GM18867 (cell line): ENCODE measurements around the gene INPP5A.

ENCODE experiments used
- ATAC-seq: cut with Tn5 transposase; IDR thresholded peaks from one replicate; pipeline ENCODE4 v1.9.1; 2021; ENCODE audit warnings: mild to moderate bottlenecking, moderate library complexity; ENCODE audit not compliant: unreplicated experiment

The INPP5A gene

GRCh38 chr10:132517951-132518521 lies 19.6 kb upstream of the INPP5A start:
- ATAC-seq: no peak

GRCh38 chr10:132518572-132519381 lies 18.8 kb upstream of the INPP5A start:
- no peak for ATAC-seq

DNA sequence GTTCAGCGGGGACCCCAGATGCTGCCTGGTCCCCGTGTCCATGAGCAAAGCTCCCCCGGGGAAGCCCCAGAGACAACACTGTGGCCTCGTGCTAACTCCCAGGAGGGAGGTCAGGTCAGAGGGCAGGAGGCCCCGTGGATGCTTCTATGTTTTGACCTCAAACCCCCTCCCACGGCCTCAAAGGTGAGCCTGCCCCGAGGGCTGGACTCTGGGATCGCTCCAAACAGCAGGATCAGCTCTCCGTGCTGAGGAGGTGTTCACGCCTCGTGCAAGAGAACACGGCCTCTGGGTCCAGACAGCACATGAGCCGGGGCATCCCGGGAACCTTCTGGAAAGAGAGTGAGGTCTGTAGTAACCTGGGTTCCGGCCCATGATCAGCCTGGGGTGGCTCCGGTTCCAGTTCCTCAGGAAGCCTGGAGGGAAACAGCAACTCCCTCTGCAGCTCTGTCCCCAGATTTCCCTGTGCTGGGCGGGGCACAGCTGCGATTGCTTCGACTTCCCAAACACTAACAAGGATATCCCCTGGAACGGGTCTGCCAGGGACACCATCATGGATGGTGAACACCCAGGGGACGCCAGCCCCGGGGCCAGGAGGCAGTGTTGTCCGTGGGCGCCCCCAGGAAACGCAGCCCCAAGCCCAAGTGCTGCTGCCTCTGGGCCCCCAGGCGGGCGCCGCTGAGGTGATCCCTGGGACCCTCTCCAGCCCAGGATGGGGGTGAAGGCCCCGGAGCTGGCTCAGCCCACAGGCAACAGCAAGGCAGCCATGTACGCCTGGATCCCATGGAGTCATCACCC lies 18.0 kb upstream of the INPP5A start:
- ATAC-seq: no peak

GRCh38 chr10:132520177-132520811 lies 17.3 kb upstream of the INPP5A start:
- ATAC-seq: no peak

GRCh38 chr10:132521041-132521465 lies 16.5 kb upstream of the INPP5A start:
- no peak for ATAC-seq

- no peak for ATAC-seq
Observed at GRCh38 chr10:132521466-132522102, 16.0 kb upstream of the INPP5A start.

DNA sequence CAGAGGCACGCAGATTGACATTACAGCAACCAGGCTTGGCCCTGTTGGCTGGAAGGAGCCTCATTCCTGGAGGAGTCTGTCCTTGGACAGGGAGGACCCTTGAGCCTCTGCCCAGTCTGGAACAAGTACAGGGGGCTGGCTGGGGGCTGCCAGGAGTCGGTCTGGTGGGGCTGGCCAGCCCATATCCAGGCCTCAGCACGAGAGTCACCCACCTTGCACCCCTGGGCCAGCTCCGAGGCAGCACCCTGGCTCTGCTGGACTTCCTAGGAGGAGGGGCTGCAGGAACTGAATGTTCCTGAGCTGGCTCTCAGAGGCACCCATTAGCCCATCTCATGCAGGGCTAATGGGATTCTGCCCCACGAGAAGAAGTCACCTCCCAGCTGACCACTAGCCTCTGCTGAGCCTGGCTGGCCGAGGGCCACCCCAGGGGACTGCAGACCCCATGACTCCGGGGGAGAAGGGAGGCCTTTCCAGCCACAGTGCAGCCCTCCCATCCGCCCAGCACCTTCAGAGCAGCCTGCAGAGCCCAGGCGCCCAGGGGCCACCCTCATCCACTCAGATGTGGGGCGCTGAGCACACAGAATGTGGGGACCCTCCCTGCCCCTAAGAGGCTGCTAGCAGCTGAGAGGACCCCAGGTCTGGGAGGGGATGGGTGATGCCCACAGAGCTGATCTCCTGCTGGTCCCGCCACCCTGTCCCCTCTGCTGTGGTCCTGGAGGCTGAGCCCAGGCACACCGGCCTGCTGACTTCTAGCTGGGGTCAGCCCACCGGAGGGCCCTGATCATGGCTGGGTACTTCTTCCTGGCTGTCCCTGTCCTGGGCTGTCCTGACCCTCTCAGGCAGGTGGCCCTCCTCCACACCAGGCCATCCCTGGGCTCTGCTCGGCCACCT lies 14.8 kb upstream of the INPP5A start:
- ATAC-seq: no peak

- ATAC-seq: no peak
Observed at GRCh38 chr10:132523561-132524442, 13.8 kb upstream of the INPP5A start.

DNA sequence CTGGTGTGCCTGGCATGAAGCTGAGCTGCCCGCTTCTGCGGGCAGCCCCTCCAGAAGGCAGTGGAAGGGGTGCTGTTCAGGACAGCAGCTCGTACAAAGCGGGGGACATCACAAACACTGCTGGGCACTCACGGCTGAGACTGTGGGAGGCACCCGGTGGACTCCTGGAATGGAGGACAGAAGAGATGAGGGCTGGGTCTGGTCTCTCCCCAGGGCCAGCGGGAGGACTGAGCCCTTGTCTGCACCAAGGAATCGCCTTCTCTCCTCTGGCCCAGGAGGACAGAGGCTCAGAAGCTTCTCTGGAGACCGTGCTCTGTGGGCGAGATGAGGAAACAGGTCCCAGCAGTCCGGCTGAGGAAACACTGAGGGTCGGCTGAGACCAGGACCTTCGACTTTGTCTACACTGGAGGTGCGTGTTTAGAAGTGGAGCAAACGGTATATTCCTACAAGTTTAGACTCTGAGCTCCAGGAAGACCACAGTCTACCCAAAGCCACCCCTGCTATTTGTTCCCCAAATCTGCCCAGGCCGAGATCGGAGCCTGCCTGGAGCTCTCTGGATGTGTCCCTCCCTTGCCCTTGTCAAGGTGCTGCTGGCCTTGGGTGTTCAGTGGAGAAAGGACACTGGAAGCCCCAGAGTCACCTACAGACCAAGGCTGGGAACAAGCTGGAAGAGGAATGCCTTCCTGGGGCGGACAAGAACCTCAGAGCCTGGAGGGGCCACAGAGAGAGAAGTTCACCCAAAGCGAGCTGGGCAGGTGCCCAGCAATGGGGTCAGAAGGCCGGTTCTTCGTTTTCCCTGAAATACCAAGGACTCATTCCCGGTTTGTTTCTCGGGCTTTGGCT lies 12.9 kb upstream of the INPP5A start:
- no peak for ATAC-seq

DNA sequence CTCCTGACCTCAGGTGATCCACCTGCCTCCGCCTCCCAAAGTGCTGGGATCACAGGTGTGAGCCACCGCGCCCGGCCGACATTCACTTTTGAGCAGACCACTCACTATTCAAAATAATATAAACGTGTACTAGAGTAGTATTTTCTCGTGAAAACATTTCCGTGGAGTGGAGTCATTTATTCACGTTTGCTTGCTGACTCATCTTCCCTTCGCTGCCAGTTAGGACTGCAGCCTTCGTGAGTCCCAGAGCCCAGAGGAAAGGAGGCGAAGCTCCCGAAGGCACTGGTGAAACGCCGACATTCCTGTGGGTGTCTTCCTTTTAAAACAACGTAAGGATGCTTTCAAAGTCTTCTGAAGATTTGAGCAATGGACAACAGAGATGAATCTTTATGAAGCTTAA lies 10.9 kb upstream of the INPP5A start:
- no peak for ATAC-seq

DNA sequence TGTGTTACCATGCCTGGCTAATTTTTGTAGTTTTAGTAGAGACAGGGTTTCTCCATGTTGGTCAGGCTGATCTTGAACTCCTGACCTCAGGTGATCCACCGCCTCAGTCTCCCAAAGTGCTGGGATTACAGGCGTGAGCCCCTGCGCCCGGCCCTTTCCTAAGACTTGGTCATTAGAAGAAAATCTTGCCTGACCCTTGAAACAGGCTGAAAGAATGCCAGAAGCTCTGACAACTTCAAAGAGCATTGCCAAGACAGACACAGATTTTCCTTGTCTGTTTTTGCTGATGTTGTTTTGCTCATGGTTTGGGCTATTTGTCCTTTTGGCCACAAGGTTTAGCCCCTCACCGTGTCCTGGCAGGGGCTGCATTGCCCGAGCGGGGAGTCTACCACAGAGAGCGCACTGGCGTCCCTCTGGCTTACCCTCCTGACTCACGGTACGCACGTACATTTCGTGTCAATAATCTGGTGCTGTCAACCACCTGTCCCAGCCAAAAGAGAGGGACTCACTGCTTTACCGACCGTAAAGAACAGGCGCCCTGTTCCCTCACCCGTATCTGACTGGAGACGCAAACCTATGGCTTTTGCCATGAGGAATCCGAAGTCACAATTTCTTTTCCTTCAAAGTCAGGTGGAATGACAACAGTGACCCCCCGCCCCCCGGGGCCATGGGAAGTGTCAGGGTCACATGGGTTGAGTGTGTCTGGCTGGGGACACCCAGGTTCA lies 10.1 kb upstream of the INPP5A start:
- no peak for ATAC-seq

- ATAC-seq: no peak
Observed at GRCh38 chr10:132528064-132528691, 9.4 kb upstream of the INPP5A start.

DNA sequence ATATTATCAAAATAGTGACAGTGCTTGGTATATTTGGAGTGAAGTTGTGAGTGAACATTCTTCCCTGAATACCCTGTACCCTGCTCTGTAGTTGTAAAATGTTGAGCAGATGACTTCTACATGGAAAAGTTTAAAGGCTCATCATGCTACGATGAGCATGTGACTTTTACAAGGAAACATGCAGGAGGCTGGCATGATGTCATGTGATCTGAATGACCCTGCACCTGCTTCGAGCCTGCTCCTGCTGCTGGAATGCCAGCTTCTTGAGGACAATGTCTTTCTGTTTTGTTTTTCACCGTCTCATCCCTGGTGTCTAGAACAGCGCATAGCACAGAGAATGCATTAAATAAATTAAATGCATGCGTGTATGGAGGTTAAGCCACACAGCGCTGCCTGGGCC lies 5.4 kb upstream of the INPP5A start:
- no peak for ATAC-seq

GRCh38 chr10:132532749-132533560 lies 4.6 kb upstream of the INPP5A start:
- no peak for ATAC-seq

- ATAC-seq: no peak
Observed at GRCh38 chr10:132533571-132534260, 3.9 kb upstream of the INPP5A start.
